SK-N-SH treated with all-trans-retinoic acid at 6 μM for 48 hours (cell line): ENCODE results near the gene ARL6IP4.

ENCODE experiments used
- ATAC-seq: fragments of 200-7000 bp; cut with Tn5 transposase; 3 replicates; pipeline ENCODE4 v1.9.1; 2020; ENCODE audit warnings: mild to moderate bottlenecking, moderate library complexity
- BACH2 ChIP-seq: fragments of 250-450 bp; sonication (Bioruptor Pico); IDR thresholded peaks from 2 replicates; pipeline ENCODE4 v1.9.0; 2021; ENCODE audit warnings: mild to moderate bottlenecking, borderline replicate concordance
- CREB5 ChIP-seq: fragments of 250-450 bp; sonication (Bioruptor Pico); IDR thresholded peaks from 2 replicates; pipeline ENCODE4 v1.5.1; 2020; ENCODE audit warnings: low read depth, mild to moderate bottlenecking, moderate library complexity
- CSDC2 ChIP-seq: fragments of 250-450 bp; sonication (Bioruptor Pico); IDR thresholded peaks from 2 replicates; pipeline ENCODE4 v1.5.0; 2020; ENCODE audit warnings: mild to moderate bottlenecking, moderate library complexity
- CSRNP3 ChIP-seq: fragments of 250-450 bp; sonication (Bioruptor Pico); IDR thresholded peaks from 2 replicates; pipeline ENCODE4 v1.5.1; 2021; ENCODE audit warnings: mild to moderate bottlenecking, moderate library complexity
- ESRRG ChIP-seq: fragments of 250-450 bp; sonication (Bioruptor Pico); IDR thresholded peaks from 2 replicates; pipeline ENCODE4 v1.6.1; 2021; ENCODE audit warnings: mild to moderate bottlenecking
- GLIS3 ChIP-seq: fragments of 250-450 bp; sonication (Bioruptor Pico); IDR thresholded peaks from 2 replicates; pipeline ENCODE4 v1.5.0; 2020; ENCODE audit warnings: mild to moderate bottlenecking, moderate library complexity
- ISL1 ChIP-seq: fragments of 250-450 bp; sonication (Bioruptor Pico); IDR thresholded peaks from 2 replicates; pipeline ENCODE4 v2.1.2; 2022; ENCODE audit warnings: mild to moderate bottlenecking, moderate library complexity
- PATZ1 ChIP-seq: fragments of 250-450 bp; sonication (Bioruptor Pico); IDR thresholded peaks from 2 replicates; pipeline ENCODE4 v1.8.0; 2020; ENCODE audit warnings: mild to moderate bottlenecking, moderate library complexity, borderline replicate concordance
- POU6F1 ChIP-seq: fragments of 250-450 bp; sonication (Bioruptor Pico); IDR thresholded peaks from 2 replicates; pipeline ENCODE4 v1.8.0; 2021; ENCODE audit warnings: low read depth, mild to moderate bottlenecking, moderate library complexity, borderline replicate concordance
- PPARA ChIP-seq: fragments of 250-450 bp; sonication (Bioruptor Pico); IDR thresholded peaks from 2 replicates; pipeline ENCODE4 v1.5.0; 2020; ENCODE audit warnings: mild to moderate bottlenecking, borderline replicate concordance
- SNAI2 ChIP-seq: fragments of 250-450 bp; sonication (Bioruptor Pico); IDR thresholded peaks from 2 replicates; pipeline ENCODE4 v1.5.0; 2020; ENCODE audit warnings: mild to moderate bottlenecking, moderate library complexity
- TCF4 ChIP-seq: fragments of 250-450 bp; sonication (Bioruptor Pico); IDR thresholded peaks from 2 replicates; pipeline ENCODE4 v1.8.0; 2021; ENCODE audit warnings: mild to moderate bottlenecking, moderate library complexity, borderline replicate concordance
- TOX ChIP-seq: fragments of 250-450 bp; sonication (Bioruptor Pico); IDR thresholded peaks from 2 replicates; pipeline ENCODE4 v1.8.0; 2021; ENCODE audit warnings: mild to moderate bottlenecking, moderate library complexity, borderline replicate concordance
- ZFP3 ChIP-seq: fragments of 250-450 bp; sonication (Bioruptor Pico); IDR thresholded peaks from 2 replicates; pipeline ENCODE4 v1.5.0; 2020; ENCODE audit warnings: mild to moderate bottlenecking, moderate library complexity
- ZFP30 ChIP-seq: fragments of 450-650 bp; formaldehyde crosslinking; IDR thresholded peaks from 2 replicates; pipeline ENCODE4 v1.5.0; 2022; ENCODE audit warnings: mild to moderate bottlenecking, moderate library complexity
- ZNF565 ChIP-seq: fragments of 450-650 bp; formaldehyde crosslinking; conservative IDR thresholded peaks from 2 replicates; pipeline ENCODE4 v1.5.0; 2020; ENCODE audit warnings: low read depth, mild to moderate bottlenecking, moderate library complexity
- ZNF70 ChIP-seq: fragments of 450-650 bp; formaldehyde crosslinking; IDR thresholded peaks from 2 replicates; pipeline ENCODE4 v1.5.0; 2020; ENCODE audit warnings: mild to moderate bottlenecking, moderate library complexity
- ZNF8 ChIP-seq: fragments of 450-650 bp; formaldehyde crosslinking; IDR thresholded peaks from 2 replicates; pipeline ENCODE4 v1.5.0; 2020; ENCODE audit warnings: mild to moderate bottlenecking, moderate library complexity

The ARL6IP4 gene

GRCh38 chr12:122976648-122976975, 3.9 kb upstream of the ARL6IP4 start:
- TF ChIP-seq SNAI2 (CRISPR knock-in tag) (no peak), ZNF8 (CRISPR knock-in tag) (no peak), ZFP30 (no peak), TOX (CRISPR knock-in tag) (no peak), TCF4 (CRISPR knock-in tag) (no peak), PATZ1 (no peak), ISL1 (no peak), BACH2 (CRISPR knock-in tag) (no peak), GLIS3 (CRISPR knock-in tag) (no peak), POU6F1 (CRISPR knock-in tag) (no peak), CSRNP3 (CRISPR knock-in tag) (no peak), ZNF565 (CRISPR knock-in tag) (no peak), PPARA (CRISPR knock-in tag) (no peak)
- TF ChIP-seq, all 23 proteins: peak for 0
- ATAC-seq = no peak

GRCh38 chr12:122977153-122977552, 3.3 kb upstream of the ARL6IP4 start:
- ATAC-seq = no peak
- TF ChIP-seq ZNF8 (CRISPR knock-in tag) (no peak), ESRRG (CRISPR knock-in tag) (no peak)

- TF ChIP-seq ZNF70 (no peak), CREB5 (no peak), ISL1 (no peak)
- ATAC-seq = no peak
These were observed 2.7 kb upstream of the ARL6IP4 start for GRCh38 chr12:122977655-122978392.

- no peak for ATAC-seq
- TF ChIP-seq CSDC2 (CRISPR knock-in tag) (no peak), ZNF565 (CRISPR knock-in tag) (no peak), ZFP3 (no peak), SNAI2 (CRISPR knock-in tag) (no peak), POU6F1 (CRISPR knock-in tag) (no peak), CSRNP3 (CRISPR knock-in tag) (no peak)
These were observed 1.9 kb upstream of the ARL6IP4 start for GRCh38 chr12:122978507-122978955.
